ENCODE data around the gene STXBP2. TPM values are rescaled to one million over a fixed set of nuclear protein-coding genes. Genes with fewer than 3 reads are reported as not detected.
A peak's percentile ranks its signal among the peaks of the same experiment; 100 is the strongest.

The STXBP2 gene
- total RNA-seq, 1 donor from 2014 or later: 42.2 TPM

GRCh38 chr19:7633698-7634097, 3.2 kb upstream of the STXBP2 start, which contains the start of gene PCP2:
Gene PCP2, minus strand, starts transcription at chr19:7633719. Its CDS starts 262 bp downstream, at chr19:7633457.
- Mint-ChIP-seq H3K27me3 (ENCODE audit: unreplicated experiment) (peaks cover 26% of the 10 kb centered on the region), H3K36me3 (ENCODE audit: low read depth, unreplicated experiment) (peaks cover 16% of the 10 kb centered on the region), H3K4me1 (ENCODE audit: unreplicated experiment) (peaks cover 21% of the 10 kb centered on the region), H3K4me3 (ENCODE audit: unreplicated experiment) (no peak within 1 kb of the TSS), H3K9me3 (ENCODE audit: unreplicated experiment) (no peaks in the 10 kb centered on the region), H3K27ac (ENCODE audit: unreplicated experiment) (no peak within 1 kb of the TSS)
- TF ChIP-seq CTCF (IDR thresholded peaks at IDR 0.05; ENCODE audit: unreplicated experiment): no peak
- DNase-seq (ENCODE audit: low spot score): no peak

DNA sequence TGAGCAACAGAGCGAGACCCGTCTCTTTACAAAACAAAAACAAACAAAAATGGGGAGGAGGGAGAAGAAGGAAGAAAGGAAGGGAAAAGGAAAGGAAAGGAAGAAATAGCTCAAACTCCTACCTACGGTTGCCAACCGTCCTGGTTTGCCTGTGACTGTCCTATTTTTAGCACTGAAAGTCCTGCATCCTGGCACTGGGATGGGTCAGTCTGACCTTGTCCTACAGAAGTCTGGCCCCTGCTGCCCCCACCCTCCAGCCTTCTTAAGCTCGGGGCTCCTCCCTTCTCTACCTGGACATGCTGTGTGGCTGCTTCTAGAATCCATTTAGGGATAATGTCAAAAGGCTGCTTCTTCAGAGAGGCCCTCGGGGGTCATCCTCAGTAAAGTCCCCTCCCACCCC, 1.2 kb upstream of the STXBP2 start:
- no peak for TF ChIP-seq CTCF (IDR thresholded peaks at IDR 0.05; ENCODE audit: unreplicated experiment)
- no peak for DNase-seq (ENCODE audit: low spot score)
- Mint-ChIP-seq H3K4me3 (ENCODE audit: unreplicated experiment) (peak overlapping the region; percentile 62), H3K4me1 (ENCODE audit: unreplicated experiment) (peaks cover 2% of the 10 kb centered on the region), H3K9me3 (ENCODE audit: unreplicated experiment) (no peaks in the 10 kb centered on the region), H3K27ac (ENCODE audit: unreplicated experiment) (no peak overlapping the region), H3K27me3 (ENCODE audit: unreplicated experiment) (peaks cover 19% of the 10 kb centered on the region), H3K36me3 (ENCODE audit: low read depth, unreplicated experiment) (peaks cover 10% of the 10 kb centered on the region)

DNA sequence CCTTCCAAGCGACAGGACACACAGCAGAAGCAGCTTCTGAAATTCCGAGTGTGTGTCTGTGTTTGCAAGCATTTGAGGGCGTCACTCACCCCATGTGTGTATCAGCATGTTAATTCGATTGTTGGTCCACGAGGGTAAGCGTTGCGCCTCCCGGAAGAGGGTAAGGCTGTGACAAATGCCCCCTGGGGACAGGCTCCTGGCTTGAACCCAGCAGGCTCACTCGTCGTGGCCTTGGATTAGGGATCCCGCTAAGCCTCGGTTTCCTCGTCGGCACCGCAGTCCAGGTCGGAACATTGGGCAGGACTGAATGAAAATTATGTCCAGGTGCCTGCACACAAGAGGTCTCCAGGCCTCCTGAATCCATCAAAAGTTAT, 606 bp upstream of the STXBP2 start:
- Mint-ChIP-seq H3K27ac (ENCODE audit: unreplicated experiment) (no peak overlapping the region), H3K4me3 (ENCODE audit: unreplicated experiment) (peak overlapping the region; percentile 88), H3K4me1 (ENCODE audit: unreplicated experiment) (no peaks in the 10 kb centered on the region), H3K36me3 (ENCODE audit: low read depth, unreplicated experiment) (peaks cover 10% of the 10 kb centered on the region), H3K27me3 (ENCODE audit: unreplicated experiment) (peaks cover 18% of the 10 kb centered on the region), H3K9me3 (ENCODE audit: unreplicated experiment) (no peaks in the 10 kb centered on the region)
- TF ChIP-seq CTCF (IDR thresholded peaks at IDR 0.05; ENCODE audit: unreplicated experiment): no peak
- no peak for DNase-seq (ENCODE audit: low spot score)

GRCh38 chr19:7637374-7638256, 705 bp downstream of the STXBP2 start:
- Mint-ChIP-seq H3K36me3 (ENCODE audit: low read depth, unreplicated experiment) (peaks cover 10% of the 10 kb centered on the region), H3K9me3 (ENCODE audit: unreplicated experiment) (no peaks in the 10 kb centered on the region), H3K4me1 (ENCODE audit: unreplicated experiment) (no peaks in the 10 kb centered on the region), H3K4me3 (ENCODE audit: unreplicated experiment) (peak overlapping the region; percentile 80), H3K27ac (ENCODE audit: unreplicated experiment) (no peak overlapping the region), H3K27me3 (ENCODE audit: unreplicated experiment) (peaks cover 18% of the 10 kb centered on the region)
- no peak for DNase-seq (ENCODE audit: low spot score)
- TF ChIP-seq CTCF (IDR thresholded peaks at IDR 0.05; ENCODE audit: unreplicated experiment): no peak

GRCh38 chr19:7638802-7639465, 2.0 kb downstream of the STXBP2 start:
- no peak overlapping the region for H3K27ac Mint-ChIP-seq (ENCODE audit: unreplicated experiment)
- H3K36me3 Mint-ChIP-seq (ENCODE audit: low read depth, unreplicated experiment): peaks cover 10% of the 10 kb centered on the region
- DNase-seq (ENCODE audit: low spot score): no peak
- H3K4me3 Mint-ChIP-seq (ENCODE audit: unreplicated experiment): no peak overlapping the region
- no peak for TF ChIP-seq CTCF (IDR thresholded peaks at IDR 0.05; ENCODE audit: unreplicated experiment)
- H3K4me1 Mint-ChIP-seq (ENCODE audit: unreplicated experiment): no peaks in the 10 kb centered on the region
- no peaks in the 10 kb centered on the region for H3K9me3 Mint-ChIP-seq (ENCODE audit: unreplicated experiment)
- H3K27me3 Mint-ChIP-seq (ENCODE audit: unreplicated experiment): peaks cover 18% of the 10 kb centered on the region

Measured in endothelial cell (in vitro differentiated cells).